K562 (cell line): ENCODE measurements around the gene PLP2. TPM values are rescaled to one million over a fixed set of nuclear protein-coding genes. Genes with fewer than 3 reads are reported as not detected.

Source experiments
- CUX1 ChIP-seq: fragments of 200-800 bp; sonication (Bioruptor generic); IDR thresholded peaks from 2 replicates; pipeline ENCODE4 v1.6.1; 2016; ENCODE audit warnings: missing genetic modification characterization, missing compliant biosample characterization
- E2F6 ChIP-seq, 2 experiments: IDR thresholded peaks; 2 replicates each; pipeline ENCODE4 v1.6.1; 2011; ENCODE audit warnings: borderline replicate concordance in 1 of 2, control low read depth in 1 of 2, low read depth in 1 of 2, low read length in 1 of 2, mild to moderate bottlenecking in 1 of 2, mixed read lengths in 1 of 2, moderate library complexity in 1 of 2; ENCODE audit not compliant: insufficient read depth in 1 of 2, insufficient read length in 1 of 2, poor library complexity in 1 of 2, severe bottlenecking in 1 of 2; ENCODE audit errors: extremely low read depth in 1 of 2
- SOX6 ChIP-seq: fragments of 450-650 bp; IDR thresholded peaks from 2 replicates; pipeline ENCODE4 v1.6.1; 2014; ENCODE audit warnings: mild to moderate bottlenecking
- VEZF1 ChIP-seq: fragments of 200-800 bp; sonication (Bioruptor generic); IDR thresholded peaks from 2 replicates; pipeline ENCODE4 v1.6.1; 2017; ENCODE audit warnings: missing genetic modification characterization, missing compliant biosample characterization
- ZNF592 ChIP-seq: fragments of 450-650 bp; IDR thresholded peaks from 2 replicates; pipeline ENCODE4 v1.6.1; 2017; ENCODE audit warnings: antibody characterized with exemption, mild to moderate bottlenecking
- ZNF639 ChIP-seq, 2 experiments: fragments of 200-800 bp in 1 of 2; sonication (Bioruptor generic) in 1 of 2; sonication (generic) in 1 of 2; formaldehyde crosslinking in 1 of 2; IDR thresholded peaks in 1 of 2; conservative IDR thresholded peaks in 1 of 2; 2 replicates each; pipeline versions ENCODE4 v1.5.0 to v1.6.1; 2016 to 2020; ENCODE audit warnings: missing compliant biosample characterization in 1 of 2, missing genetic modification characterization in 1 of 2, missing genetic modification reagents in 1 of 2
- polyA plus RNA-seq, 8 experiments: library from polyadenylated mRNA; depleted of rRNA in 4 of 8; stranded (reverse) in 5 of 8; unstranded in 3 of 8; fragments of >200 nt; fragmentation: Nextera tagmentation in 2 of 8; fragmentation: Illumina TruSeq in 1 of 8; extraction: Ambion mirVana in 2 of 8; extraction: Trizol in 1 of 8; gene quantifications; 2 replicates each; pipeline versions ENCODE4 v1.2.1 to v1.2.3, GENCODE V29; 2011 to 2014; ENCODE audit warnings: inconsistent platforms in 1 of 8, missing spikeins in 1 of 8
- total RNA-seq, 7 experiments: library from RNA; depleted of rRNA in 6 of 7; stranded (reverse); fragments of >200 nt in 6 of 7; fragmentation: Illumina TruSeq in 2 of 7; extraction: Trizol in 2 of 7; gene quantifications; 2 replicates each; pipeline versions ENCODE4 v1.2.1 to v1.2.3, GENCODE V29; 2011 to 2021; ENCODE audit warnings: low replicate concordance in 1 of 7

PLP2 gene
- total and polyA plus RNA-seq, 9 of the 15 experiments (the other 6 are each of a cell fraction or from before 2014, with no cell fraction given) = 34.7 to 236 (median 112) TPM

GRCh38 chrX:49147282-49147681 lies 24.4 kb upstream of the PLP2 start (continued):
- TF ChIP-seq CUX1 (CRISPR knock-in tag) (0 out of 2 replicates have a peak, but pooled peaks have one; percentile 3), ZNF592 (peak; percentile 45), VEZF1 (CRISPR knock-in tag) (peak; percentile 38), ZNF639 (CRISPR knock-in tag; conservative IDR thresholded peaks at IDR 0.05 in 1 of 2, IDR thresholded peaks at IDR 0.05 in 1 of 2) (0 out of 4 replicates have a peak, but pooled peaks of 1 of the 2 experiments have one; percentile 36), E2F6 (IDR thresholded peaks at IDR 0.05; ENCODE audit: borderline replicate concordance in 1 of 2, extremely low read depth in 1 of 2, insufficient read depth in 1 of 2, insufficient read length in 1 of 2, low read depth in 1 of 2, low read length in 1 of 2, poor library complexity in 1 of 2, severe bottlenecking in 1 of 2) (peak in 1 of 2 experiments; percentile 3), SOX6 (no peak)
